ENCODE data around the gene HYAL3. TPM values are rescaled to one million over a fixed set of nuclear protein-coding genes. Genes with fewer than 3 reads are reported as not detected.
A peak's percentile ranks its signal among the peaks of the same experiment; 100 is the strongest.

HYAL3 gene
- total and polyA plus RNA-seq, 2 donors (not counting 1 experiment from before 2014, with no cell fraction given): 3.7 to 4.2 TPM

DNA sequence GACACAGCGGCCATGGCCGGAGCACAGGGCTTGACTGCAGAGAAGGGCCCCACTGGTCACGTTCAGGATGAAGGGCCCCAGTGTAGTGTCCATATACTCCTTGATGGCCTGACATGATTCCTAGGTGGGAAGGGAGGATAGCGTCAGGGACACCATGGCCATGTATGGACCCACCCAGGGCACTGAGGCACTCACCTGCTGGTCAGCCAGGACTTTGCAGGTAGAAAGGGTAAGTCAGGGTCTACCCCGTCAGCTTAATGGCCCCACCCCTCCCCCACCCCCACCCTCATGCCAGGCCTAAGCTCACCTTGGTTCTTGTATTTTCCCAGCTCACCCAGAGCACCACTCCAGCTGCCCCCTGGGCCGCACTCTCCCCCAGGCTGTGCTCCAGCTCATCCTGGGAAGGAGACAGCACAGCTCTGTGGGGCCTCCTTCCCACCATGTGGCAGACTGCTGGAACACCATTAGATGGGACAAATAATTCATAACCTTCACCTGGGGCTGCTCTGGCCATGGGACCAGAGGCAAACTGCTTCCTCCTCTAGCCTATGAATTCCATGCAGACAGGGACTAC is 1.6 kb upstream of the HYAL3 start:
- ChIA-PET POLR2A (interaction anchor here (0.6 kb wide), 2 partner anchors 65 to 110 kb away, joined by 4 to 7 read pairs; no protein-coding TSS in a partner anchor), CTCF (interaction anchor here (0.9 to 3.2 kb wide), 3 partner anchors 23 to 49 kb away, joined by 3 to 28 read pairs (median 14); partner anchors contain the start of genes CYB561D2, HYAL2 and NPRL2)
- H3K4me1 Mint-ChIP-seq: peaks cover 39% of the 10 kb centered on the region
- H3K9me3 Mint-ChIP-seq (ENCODE audit: insufficient read depth): no peaks in the 10 kb centered on the region
- DNase-seq: no peak
- H3K4me3 Mint-ChIP-seq: peak overlapping the region; percentile 100
- no peak overlapping the region for H3K9ac ChIP-seq (ENCODE audit: low read length)
- H3K27ac ChIP-seq (ENCODE audit: low read length in 2 of 2): no peak overlapping the region
- no peak overlapping the region for H3K4me3 ChIP-seq (ENCODE audit: control extremely low read depth in 1 of 5, extremely low read depth in 1 of 5, insufficient read depth in 1 of 5, low read depth in 2 of 5, low read length in 4 of 5)
- peaks cover 18 to 29% of the 10 kb centered on the region in 2 donors for H3K4me1 ChIP-seq (ENCODE audit: control insufficient read depth in 2 of 2, insufficient read depth in 2 of 2, low read length in 2 of 2)
- no peaks in the 10 kb centered on the region for H3K27me3 Mint-ChIP-seq
- no peak overlapping the region for H3K4me2 ChIP-seq (replicated peaks; ENCODE audit: low read depth, low read length, poor library complexity, severe bottlenecking)
- WGBS (ENCODE audit: insufficient coverage): 98% methylated on average over 4 of the region's 6 CpGs
- no peaks in the 10 kb centered on the region for H3K9me3 ChIP-seq (ENCODE audit: control extremely low read depth in 1 of 3, control insufficient read depth in 2 of 3, insufficient read depth in 1 of 3, low read length in 2 of 3)
- intact Hi-C loops (cut with micrococcal nuclease): no loop called here
- H3K36me3 ChIP-seq (replicated peaks in 1 of 2; ENCODE audit: control extremely low read depth in 1 of 2, control insufficient read depth in 1 of 2, extremely low read depth in 1 of 2, insufficient read depth in 2 of 2, low read length in 1 of 2): peaks cover 0 to 4% of the 10 kb centered on the region in 2 experiments
- H3K27ac Mint-ChIP-seq: peak overlapping the region; percentile 46
- H3K27me3 ChIP-seq (replicated peaks in 1 of 4; ENCODE audit: control extremely low read depth in 1 of 4, control insufficient read depth in 3 of 4, insufficient read depth in 4 of 4, low read length in 3 of 4): no peaks in the 10 kb centered on the region
- no peak for ATAC-seq (ENCODE audit: low read depth)
- peaks cover 13% of the 10 kb centered on the region for H3K79me2 ChIP-seq (ENCODE audit: control insufficient read depth, insufficient read depth, low read length)
- H2AFZ ChIP-seq (ENCODE audit: insufficient read depth, low read depth, low read length, poor library complexity, severe bottlenecking): no peak overlapping the region
- TF ChIP-seq, protein P1, sequence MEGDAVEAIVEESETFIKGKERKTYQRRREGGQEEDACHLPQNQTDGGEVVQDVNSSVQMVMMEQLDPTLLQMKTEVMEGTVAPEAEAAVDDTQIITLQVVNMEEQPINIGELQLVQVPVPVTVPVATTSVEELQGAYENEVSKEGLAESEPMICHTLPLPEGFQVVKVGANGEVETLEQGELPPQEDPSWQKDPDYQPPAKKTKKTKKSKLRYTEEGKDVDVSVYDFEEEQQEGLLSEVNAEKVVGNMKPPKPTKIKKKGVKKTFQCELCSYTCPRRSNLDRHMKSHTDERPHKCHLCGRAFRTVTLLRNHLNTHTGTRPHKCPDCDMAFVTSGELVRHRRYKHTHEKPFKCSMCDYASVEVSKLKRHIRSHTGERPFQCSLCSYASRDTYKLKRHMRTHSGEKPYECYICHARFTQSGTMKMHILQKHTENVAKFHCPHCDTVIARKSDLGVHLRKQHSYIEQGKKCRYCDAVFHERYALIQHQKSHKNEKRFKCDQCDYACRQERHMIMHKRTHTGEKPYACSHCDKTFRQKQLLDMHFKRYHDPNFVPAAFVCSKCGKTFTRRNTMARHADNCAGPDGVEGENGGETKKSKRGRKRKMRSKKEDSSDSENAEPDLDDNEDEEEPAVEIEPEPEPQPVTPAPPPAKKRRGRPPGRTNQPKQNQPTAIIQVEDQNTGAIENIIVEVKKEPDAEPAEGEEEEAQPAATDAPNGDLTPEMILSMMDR (IDR thresholded peaks at IDR 0.05): no peak
- no peak for TF ChIP-seq EZH2 (IDR thresholded peaks at IDR 0.05; ENCODE audit: borderline replicate concordance, insufficient read depth, low read depth, low read length, poor library complexity, severe bottlenecking)
- no peaks in the 10 kb centered on the region for H4K20me1 ChIP-seq (ENCODE audit: control insufficient read depth, insufficient read depth, low read length, poor library complexity, severe bottlenecking)

All from B cell (primary cell).